Testis (tissue), 2 donors: ENCODE measurements around the gene SPATA13.

Source experiments
- CTCF ChIP-seq, 3 experiments: fragments of 450-650 bp in 2 of 3; fragments of 200-600 bp in 1 of 3; sonication (generic) in 1 of 3; IDR thresholded peaks; one replicate each; pipeline ENCODE4 v1.5.1; 2016 to 2019; ENCODE audit warnings: antibody characterized with exemption in 3 of 3, mild to moderate bottlenecking in 2 of 3, moderate library complexity in 1 of 3
- POLR2A ChIP-seq: fragments of 450-650 bp; IDR thresholded peaks from one replicate; pipeline ENCODE4 v1.6.1; 2017; ENCODE audit warnings: antibody characterized with exemption, mild to moderate bottlenecking, moderate library complexity

GRCh38 chr13:24223341-24224231 is 63.1 kb downstream of the SPATA13 start:
- no peak for TF ChIP-seq CTCF (IDR thresholded peaks at IDR 0.05)
- TF ChIP-seq POLR2A = no peak
